ENCODE measurements around the gene UBTD2.

UBTD2 gene

DNA sequence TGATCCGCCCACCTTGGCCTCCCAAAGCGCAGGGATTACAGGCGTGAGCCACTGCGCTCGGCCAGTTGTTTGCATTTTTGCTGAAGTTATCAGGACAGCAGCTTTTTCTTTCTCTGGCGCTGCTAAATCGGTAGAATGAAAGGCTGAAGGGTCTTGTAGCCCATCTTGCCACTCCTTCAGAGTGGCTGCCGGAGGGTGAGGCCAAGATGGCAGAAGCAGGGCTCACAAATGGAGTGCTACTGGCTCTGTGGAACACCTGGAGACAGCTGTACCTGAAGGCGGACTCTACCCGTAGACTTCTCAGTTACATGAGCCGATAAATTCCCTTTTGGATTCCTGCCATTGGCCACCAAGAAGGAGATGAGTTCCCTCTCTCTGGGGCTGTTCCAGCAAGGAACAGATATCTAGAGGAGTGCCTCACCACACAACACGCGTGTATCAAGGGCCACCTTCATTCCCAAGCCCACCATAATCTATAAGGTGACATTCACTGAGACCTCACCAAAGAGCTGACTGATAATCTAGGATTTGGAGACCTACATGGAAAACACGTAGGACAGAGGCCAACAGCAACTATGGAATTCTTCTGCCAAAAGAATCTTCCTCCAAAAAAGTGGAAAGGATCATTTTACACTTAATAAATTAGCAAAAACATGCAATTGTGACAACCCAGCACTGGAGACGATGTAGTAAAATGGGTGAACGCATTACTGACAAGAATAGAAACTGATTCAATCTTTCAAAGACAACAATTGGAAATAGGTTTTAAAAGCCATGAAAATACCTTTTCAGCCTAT, 117.3 kb downstream of the UBTD2 start:
- no peak for DNase-seq

DNA sequence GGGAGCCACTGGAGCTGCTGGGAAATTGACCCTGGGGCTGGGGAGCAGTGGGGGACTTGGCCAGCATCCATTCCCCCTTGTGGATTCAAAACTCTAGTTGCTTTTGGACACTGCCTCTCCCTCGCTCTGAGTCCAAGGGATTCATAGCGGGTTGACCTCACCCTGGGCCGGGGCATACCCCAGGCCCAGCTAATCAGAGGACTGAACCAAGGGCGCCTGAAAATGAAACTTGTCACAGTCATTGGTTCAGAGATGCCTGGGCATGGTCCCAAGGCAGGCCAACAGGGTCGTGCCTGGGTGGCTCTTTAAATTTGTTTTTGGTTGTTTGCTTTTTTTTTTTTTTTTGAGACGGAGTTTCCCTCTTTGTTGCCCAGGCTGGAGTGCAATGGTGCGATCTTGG, 118.1 kb downstream of the UBTD2 start:
- DNase-seq = no peak

DNA sequence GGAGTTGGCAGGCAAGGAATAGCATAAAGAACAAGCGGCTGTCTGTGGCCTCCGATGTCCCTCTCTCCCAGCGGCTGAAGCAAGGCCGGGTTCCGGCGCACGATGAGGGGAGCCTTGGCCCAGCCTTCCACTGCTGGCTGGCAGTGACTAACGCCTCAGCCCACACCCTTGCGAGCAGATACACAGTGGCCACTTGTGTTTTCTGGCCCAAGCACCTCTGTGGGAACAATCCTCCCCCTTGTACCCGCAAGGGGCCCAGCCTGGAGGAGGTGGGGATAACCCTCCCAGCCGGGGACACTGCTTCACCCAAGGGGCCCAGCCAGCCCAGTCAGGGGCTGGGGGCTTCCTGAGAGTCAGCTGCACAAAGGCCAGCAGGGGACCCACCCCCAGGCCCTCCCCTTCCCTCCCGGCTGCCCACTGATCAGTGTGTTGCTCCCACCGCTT, 118.8 kb downstream of the UBTD2 start:
- DNase-seq = no peak

DNA sequence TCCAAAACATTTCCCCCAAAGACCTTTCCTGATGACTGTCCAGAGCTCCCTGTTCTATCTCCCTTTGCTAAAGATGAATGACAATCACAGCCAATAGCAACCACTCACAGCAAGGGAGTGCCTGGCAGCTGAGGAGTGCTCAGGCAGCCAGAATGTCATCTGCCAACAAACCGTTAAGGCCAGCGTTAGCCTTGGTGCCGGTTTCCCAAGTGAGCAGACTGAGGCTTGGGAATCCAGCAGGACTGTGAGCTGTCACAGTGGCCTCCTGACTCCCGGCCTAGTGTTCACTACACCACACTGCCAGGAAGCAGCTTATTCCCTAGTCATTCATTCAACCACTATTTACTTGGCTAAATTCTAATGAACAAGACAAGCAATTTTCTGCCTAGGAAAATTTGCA, 120.2 kb downstream of the UBTD2 start:
- no peak for DNase-seq

DNA sequence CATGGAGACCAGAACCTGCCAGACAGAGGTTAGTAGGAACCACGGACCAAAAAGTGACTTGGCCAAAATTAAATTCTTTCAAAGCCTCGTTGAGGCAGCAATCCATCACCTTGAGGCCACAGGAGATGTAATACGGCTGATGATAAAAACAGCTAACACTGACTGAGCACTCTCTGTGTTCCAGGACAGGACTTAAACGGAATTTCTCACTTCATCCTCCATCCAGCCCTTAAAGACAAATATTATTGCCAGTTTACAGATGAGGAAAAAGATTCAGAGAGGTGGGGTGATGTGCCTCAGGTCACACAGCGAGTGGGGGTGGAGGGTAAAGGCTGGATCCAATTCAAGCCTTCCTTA, 120.6 kb downstream of the UBTD2 start:
- no peak for DNase-seq

DNA sequence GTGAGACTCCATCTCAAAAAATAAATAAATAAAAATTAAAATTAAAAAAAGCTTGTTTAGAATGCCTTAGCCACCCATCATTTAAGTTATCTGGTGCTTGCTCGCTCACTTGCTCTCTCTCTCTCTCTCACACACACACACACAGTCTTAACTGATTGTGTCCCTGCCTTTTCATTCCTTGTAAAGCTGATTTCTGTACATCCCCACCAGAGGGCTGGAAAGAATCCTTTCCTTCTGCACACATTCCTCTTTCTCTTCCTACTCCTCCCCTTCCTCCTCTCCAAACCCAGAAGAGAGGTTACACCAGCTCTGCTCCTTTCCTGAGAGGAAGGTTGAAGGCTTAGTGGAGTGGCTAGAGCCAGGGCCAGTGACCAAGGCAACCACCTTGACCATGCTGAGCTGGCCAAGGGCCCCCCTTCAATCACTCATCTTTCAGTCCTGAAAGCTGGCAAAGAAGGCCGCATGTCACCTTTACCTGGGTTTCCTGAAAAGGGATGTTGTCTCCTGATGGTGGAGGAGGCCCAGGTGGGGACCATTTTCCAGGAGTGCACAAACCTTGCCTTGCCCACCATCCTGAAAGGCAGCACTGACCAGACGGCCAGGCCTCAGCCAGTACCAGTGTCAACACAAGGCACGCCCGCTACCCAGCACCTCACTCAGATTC, 121.1 kb downstream of the UBTD2 start:
- DNase-seq = no peak

DNA sequence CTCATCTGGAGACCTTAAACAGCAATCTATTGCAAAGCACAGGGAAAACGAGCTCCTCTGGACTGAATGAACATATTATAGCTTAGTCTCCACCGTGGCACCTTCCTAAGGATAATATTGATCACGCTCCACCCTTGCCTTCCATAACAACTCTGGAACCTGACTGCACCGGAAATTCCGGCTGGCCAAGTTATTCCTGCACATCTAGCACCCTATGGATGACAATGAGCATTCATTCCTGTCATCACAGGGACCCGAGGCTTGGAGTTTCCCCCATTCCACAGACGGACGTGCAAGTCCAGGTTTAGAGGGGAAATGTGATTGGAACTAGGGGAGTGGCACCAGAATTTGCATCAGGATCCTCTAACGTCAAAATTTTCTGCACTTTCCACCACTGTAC, 123.1 kb downstream of the UBTD2 start:
- DNase-seq = no peak
